Measurements from ENCODE around the gene SLC35C1. TPM values are rescaled to one million over a fixed set of nuclear protein-coding genes. Genes with fewer than 3 reads are reported as not detected.

The SLC35C1 gene
- total and polyA plus RNA-seq, 3 experiments from 2014 or later, result 17.7 to 22.4 (median 18.1) TPM

DNA sequence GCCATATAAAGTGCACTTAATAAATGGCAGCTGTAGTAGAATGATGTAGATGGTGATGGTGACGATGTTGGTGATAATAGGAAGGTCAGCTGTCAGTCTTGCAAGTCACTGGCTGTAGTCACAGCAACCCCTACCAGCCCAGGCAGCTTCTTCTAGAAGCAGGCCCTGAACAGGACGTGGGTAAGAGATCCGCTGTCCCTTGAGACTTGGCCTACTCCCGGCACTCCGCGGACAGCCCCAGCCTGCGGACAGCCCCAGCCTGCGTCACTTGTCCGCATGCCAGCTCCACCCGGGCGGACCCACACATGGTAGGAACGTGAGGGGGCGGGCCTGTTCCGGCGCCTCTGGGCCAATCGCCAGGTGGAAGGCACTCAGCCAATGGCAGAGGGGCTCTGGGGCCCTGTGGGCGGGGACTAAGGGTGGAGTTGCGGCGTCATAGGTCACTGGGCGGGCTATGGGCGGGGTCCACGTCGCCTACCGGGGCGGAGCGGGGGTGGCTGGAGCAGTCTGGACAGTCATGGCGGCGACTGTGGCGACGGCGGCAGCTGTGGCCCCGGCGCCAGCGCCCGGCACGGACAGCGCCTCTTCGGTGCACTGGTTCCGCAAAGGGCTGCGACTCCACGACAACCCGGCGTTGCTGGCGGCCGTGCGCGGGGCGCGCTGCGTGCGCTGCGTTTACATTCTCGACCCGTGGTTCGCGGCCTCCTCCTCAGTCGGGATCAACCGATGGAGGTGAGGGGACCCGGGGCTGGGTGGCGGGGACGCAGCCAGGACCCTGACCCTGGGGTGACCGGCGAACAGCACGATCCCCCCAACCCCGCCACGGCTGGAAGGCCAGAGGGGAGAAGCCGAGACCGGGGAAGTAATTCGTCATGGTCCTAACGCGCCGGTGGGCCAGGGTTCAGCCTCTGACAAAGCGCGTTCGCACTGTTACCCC, 42.3 kb downstream of the SLC35C1 start, which contains the start of gene CRY2:
CRY2 (plus strand) TSS at position 502 of the 937 bp plus-strand sequence; CDS start at position 518, 16 bp downstream.
- Mint-ChIP-seq H3K27ac (peak within 1 kb of the TSS; percentile 87 to 99 (median 97)), H3K9me3 (no peaks in the 10 kb centered on the region), H3K4me1 (peaks cover 39 to 69% (median 60%) of the 10 kb centered on the region in 3 donors), H3K4me3 (peak within 1 kb of the TSS; percentile 78 to 94 (median 88)), H3K36me3 (peaks cover 0 to 25% (median 2%) of the 10 kb centered on the region in 3 donors), H3K27me3 (no peaks in the 10 kb centered on the region)
- ChIA-PET POLR2A (interaction anchor here (0.8 to 1.8 kb wide), 4 partner anchors 42 to 75 kb away, joined by 4 to 15 read pairs (median 6); partner anchors contain the start of genes PEX16 and SLC35C1), CTCF (interaction anchor here (1.1 to 2.2 kb wide), 4 partner anchors 13 to 159 kb away, joined by 5 to 10 read pairs (median 6); no protein-coding TSS in a partner anchor)
- no peaks in the 10 kb centered on the region for H3K27me3 ChIP-seq (ENCODE audit: insufficient read depth, low read length, poor library complexity, severe bottlenecking)
- peak; percentile 97 to 99 (median 99) for DNase-seq
- H3K27ac ChIP-seq (ENCODE audit: low read depth, low read length), result peak within 1 kb of the TSS; percentile 97
- H3K4me3 ChIP-seq (ENCODE audit: low read length), result peak within 1 kb of the TSS; percentile 85
- no peaks in the 10 kb centered on the region for H3K36me3 ChIP-seq (ENCODE audit: insufficient read depth, low read length)
- H3K9me3 ChIP-seq (ENCODE audit: low read length), result no peaks in the 10 kb centered on the region
- peaks cover 42% of the 10 kb centered on the region for H3K4me1 ChIP-seq (ENCODE audit: insufficient read depth, low read length)

DNA sequence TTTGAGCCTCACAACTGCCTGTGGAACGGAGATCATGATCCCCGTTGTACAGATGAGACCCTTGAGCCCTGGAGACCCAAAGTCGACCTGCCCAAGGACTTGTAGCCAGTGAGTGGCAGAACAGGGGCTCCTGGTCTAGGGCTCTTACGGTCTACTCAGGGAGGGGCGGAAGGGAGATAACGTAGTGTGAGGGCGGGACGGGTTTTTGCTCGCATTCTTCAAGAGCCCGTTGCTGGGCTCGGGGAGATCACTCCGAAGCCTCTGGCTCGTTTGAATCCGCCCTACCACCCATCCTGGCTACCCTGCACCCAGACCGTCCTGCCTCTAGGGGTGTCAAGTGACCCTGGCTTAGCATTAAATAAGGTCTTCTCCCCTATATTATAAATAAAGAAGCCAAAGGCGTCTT, 43.0 kb downstream of the SLC35C1 start:
- Mint-ChIP-seq H3K4me3 (peak overlapping the region; percentile 78 to 94 (median 88)), H3K9me3 (no peaks in the 10 kb centered on the region), H3K27me3 (no peaks in the 10 kb centered on the region), H3K4me1 (peaks cover 43 to 75% (median 58%) of the 10 kb centered on the region in 3 donors), H3K36me3 (peaks cover 0 to 27% (median 2%) of the 10 kb centered on the region in 3 donors), H3K27ac (peak overlapping the region; percentile 75 to 99 (median 97))
- H3K4me1 ChIP-seq (ENCODE audit: insufficient read depth, low read length), result peaks cover 42% of the 10 kb centered on the region
- peak overlapping the region; percentile 97 for H3K27ac ChIP-seq (ENCODE audit: low read depth, low read length)
- no peaks in the 10 kb centered on the region for H3K36me3 ChIP-seq (ENCODE audit: insufficient read depth, low read length)
- ChIA-PET CTCF (interaction anchor here (0.6 kb wide), 1 partner anchor 1427 kb away, joined by 3 read pairs; no protein-coding TSS in a partner anchor), POLR2A (interaction anchor here (0.6 kb wide), 1 partner anchor 45 kb away, joined by 8 read pairs; no protein-coding TSS in a partner anchor)
- H3K4me3 ChIP-seq (ENCODE audit: low read length), result peak overlapping the region; percentile 85
- H3K27me3 ChIP-seq (ENCODE audit: insufficient read depth, low read length, poor library complexity, severe bottlenecking), result no peaks in the 10 kb centered on the region
- no peaks in the 10 kb centered on the region for H3K9me3 ChIP-seq (ENCODE audit: low read length)
- DNase-seq, result peak in 4 of 5 donors; percentile 18 to 71 (median 36)

DNA sequence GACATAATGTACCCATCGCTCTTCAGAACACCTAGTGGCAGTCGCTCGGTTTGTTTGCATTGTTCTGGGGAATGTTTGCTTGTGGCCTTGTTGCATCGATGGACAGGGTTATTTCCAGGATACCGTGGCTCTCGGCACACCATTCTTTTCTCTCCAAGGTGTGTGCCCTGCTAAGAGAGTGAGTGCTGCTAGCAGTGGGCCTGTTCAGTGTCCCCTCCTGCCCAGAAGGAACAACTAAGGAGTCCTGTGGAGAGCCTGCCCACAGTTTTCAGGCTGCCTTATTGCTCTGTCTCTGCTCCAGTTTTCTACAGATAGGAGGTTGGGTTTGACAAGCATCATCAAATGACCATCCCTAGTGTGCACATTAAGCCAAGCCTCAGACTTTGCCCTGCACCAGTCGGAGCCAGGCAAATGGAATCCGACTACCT, 43.7 kb downstream of the SLC35C1 start:
- Mint-ChIP-seq H3K36me3 (peaks cover 0 to 27% (median 2%) of the 10 kb centered on the region in 3 donors), H3K4me1 (peaks cover 38 to 75% (median 52%) of the 10 kb centered on the region in 3 donors), H3K9me3 (no peaks in the 10 kb centered on the region), H3K4me3 (peak overlapping the region; percentile 78 to 94 (median 88)), H3K27ac (peak overlapping the region; percentile 62 to 99 (median 86)), H3K27me3 (no peaks in the 10 kb centered on the region)
- CTCF ChIA-PET, result interaction anchor here (0.6 kb wide), 1 partner anchor 1426 kb away, joined by 3 read pairs; no protein-coding TSS in a partner anchor
- Histone ChIP-seq H3K4me1 (ENCODE audit: insufficient read depth, low read length) (peaks cover 38% of the 10 kb centered on the region), H3K27ac (ENCODE audit: low read depth, low read length) (no peak overlapping the region), H3K9me3 (ENCODE audit: low read length) (no peaks in the 10 kb centered on the region), H3K27me3 (ENCODE audit: insufficient read depth, low read length, poor library complexity, severe bottlenecking) (no peaks in the 10 kb centered on the region), H3K4me3 (ENCODE audit: low read length) (peak overlapping the region; percentile 85), H3K36me3 (ENCODE audit: insufficient read depth, low read length) (peaks cover 4% of the 10 kb centered on the region)
- DNase-seq, result no peak
- POLR2A ChIA-PET, result interaction anchor here (0.6 kb wide), 1 partner anchor 46 kb away, joined by 8 read pairs; no protein-coding TSS in a partner anchor

DNA sequence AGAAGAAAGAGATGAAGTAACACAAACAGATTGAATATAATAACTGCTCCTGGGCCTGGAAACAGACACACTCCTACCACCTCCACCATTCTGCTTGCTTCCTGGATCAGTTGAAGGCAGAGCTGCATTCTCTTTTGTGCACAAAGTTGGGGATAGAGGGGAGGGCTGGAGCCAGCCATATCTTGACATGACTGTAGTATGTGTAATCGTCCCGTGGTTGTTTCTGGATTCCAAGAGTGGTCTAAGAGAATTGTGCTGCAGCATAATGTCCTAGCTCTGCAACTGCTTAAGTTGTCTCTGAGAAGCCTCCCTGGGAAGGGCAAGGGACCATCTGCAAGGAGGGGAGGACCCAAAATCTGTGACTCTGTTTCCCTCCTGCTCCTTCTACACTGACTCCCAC, 45.5 kb downstream of the SLC35C1 start:
- Histone ChIP-seq H3K4me3 (ENCODE audit: low read length) (no peak overlapping the region), H3K9me3 (ENCODE audit: low read length) (no peaks in the 10 kb centered on the region), H3K27me3 (ENCODE audit: insufficient read depth, low read length, poor library complexity, severe bottlenecking) (no peaks in the 10 kb centered on the region), H3K4me1 (ENCODE audit: insufficient read depth, low read length) (peaks cover 37% of the 10 kb centered on the region), H3K27ac (ENCODE audit: low read depth, low read length) (no peak overlapping the region), H3K36me3 (ENCODE audit: insufficient read depth, low read length) (peaks cover 12% of the 10 kb centered on the region)
- Mint-ChIP-seq H3K9me3 (no peaks in the 10 kb centered on the region), H3K27me3 (no peaks in the 10 kb centered on the region), H3K36me3 (peaks cover 2 to 37% (median 2%) of the 10 kb centered on the region in 3 donors), H3K4me3 (peak overlapping the region in 4 of 7 donors; percentile 8 to 78 (median 16)), H3K27ac (peak overlapping the region in 2 of 8 donors; percentile 1 to 35), H3K4me1 (peaks cover 41 to 75% (median 52%) of the 10 kb centered on the region in 3 donors)
- ChIA-PET POLR2A (no interaction called here), CTCF (no interaction called here)
- DNase-seq, result no peak

DNA sequence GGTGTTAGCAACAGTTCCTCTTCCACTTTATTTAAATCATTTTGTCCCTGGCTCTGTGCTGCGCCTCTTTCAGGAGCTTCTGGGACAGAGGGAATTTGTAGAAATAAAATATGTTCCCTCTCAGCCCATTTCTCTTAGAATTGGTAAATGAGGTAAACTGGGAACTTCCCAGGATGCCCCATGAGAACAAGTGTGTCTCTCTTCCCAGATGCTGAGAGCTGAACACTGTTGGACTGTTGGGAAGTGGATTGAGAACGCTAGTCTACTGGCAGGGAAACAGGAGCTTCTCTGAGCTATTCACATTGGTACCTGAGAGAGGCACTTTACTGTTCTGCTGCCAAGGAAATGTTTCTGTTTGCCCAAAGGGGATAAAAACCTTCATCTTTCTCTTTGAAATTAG, 46.3 kb downstream of the SLC35C1 start:
- Histone ChIP-seq H3K27me3 (ENCODE audit: insufficient read depth, low read length, poor library complexity, severe bottlenecking) (no peaks in the 10 kb centered on the region), H3K4me1 (ENCODE audit: insufficient read depth, low read length) (peaks cover 36% of the 10 kb centered on the region), H3K27ac (ENCODE audit: low read depth, low read length) (no peak overlapping the region), H3K4me3 (ENCODE audit: low read length) (no peak overlapping the region), H3K36me3 (ENCODE audit: insufficient read depth, low read length) (peaks cover 19% of the 10 kb centered on the region), H3K9me3 (ENCODE audit: low read length) (no peaks in the 10 kb centered on the region)
- Mint-ChIP-seq H3K27ac (no peak overlapping the region), H3K4me1 (peaks cover 39 to 70% (median 46%) of the 10 kb centered on the region in 3 donors), H3K9me3 (no peaks in the 10 kb centered on the region), H3K27me3 (no peaks in the 10 kb centered on the region), H3K36me3 (peaks cover 2 to 45% (median 4%) of the 10 kb centered on the region in 3 donors), H3K4me3 (peak overlapping the region in 1 of 7 donors; percentile 50)
- CTCF ChIA-PET, result no interaction called here
- POLR2A ChIA-PET, result no interaction called here
- DNase-seq, result no peak

DNA sequence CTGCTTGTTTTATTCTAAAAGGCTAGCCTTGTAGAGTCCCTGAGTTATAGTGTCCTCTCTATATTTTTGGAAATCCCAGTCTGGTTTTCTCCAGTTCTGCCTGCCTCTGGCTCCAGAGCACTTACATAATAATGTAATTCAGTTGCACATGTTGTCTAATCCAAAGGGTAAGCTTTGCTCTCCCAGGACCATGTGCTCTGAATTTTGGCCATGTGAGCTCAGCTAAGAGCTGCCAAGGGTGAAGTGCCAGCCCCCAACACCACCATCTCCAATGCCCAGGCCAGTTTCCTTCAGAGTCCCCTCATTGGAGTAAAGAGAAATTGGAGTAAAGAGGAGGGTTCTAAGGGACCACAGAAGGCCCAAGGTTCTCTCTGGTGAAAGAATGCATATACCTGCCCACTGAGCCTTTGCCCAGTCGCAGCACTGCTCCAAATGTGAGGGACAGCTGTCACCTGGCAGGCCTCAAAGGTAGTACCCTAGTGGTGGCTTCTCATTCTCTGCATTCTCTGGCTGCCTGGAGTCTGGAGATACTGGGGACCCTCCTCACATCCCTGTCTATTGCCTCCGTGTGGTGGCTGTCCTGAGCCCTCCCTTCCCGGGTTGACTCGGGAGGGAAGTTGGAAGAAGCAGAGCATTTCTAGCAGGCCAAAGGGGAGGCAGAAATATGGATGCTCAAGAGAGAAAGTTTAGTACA, 47.2 kb downstream of the SLC35C1 start:
- Histone ChIP-seq H3K27ac (ENCODE audit: low read depth, low read length) (no peak overlapping the region), H3K36me3 (ENCODE audit: insufficient read depth, low read length) (peaks cover 25% of the 10 kb centered on the region), H3K4me1 (ENCODE audit: insufficient read depth, low read length) (peaks cover 29% of the 10 kb centered on the region), H3K4me3 (ENCODE audit: low read length) (no peak overlapping the region), H3K27me3 (ENCODE audit: insufficient read depth, low read length, poor library complexity, severe bottlenecking) (no peaks in the 10 kb centered on the region), H3K9me3 (ENCODE audit: low read length) (no peaks in the 10 kb centered on the region)
- ChIA-PET POLR2A (no interaction called here), CTCF (no interaction called here)
- no peak for DNase-seq
- Mint-ChIP-seq H3K9me3 (no peaks in the 10 kb centered on the region), H3K4me1 (peaks cover 32 to 65% (median 37%) of the 10 kb centered on the region in 3 donors), H3K27ac (peak overlapping the region in 2 of 8 donors; percentile 49 to 75), H3K4me3 (no peak overlapping the region), H3K27me3 (no peaks in the 10 kb centered on the region), H3K36me3 (peaks cover 2 to 49% (median 4%) of the 10 kb centered on the region in 3 donors)

DNA sequence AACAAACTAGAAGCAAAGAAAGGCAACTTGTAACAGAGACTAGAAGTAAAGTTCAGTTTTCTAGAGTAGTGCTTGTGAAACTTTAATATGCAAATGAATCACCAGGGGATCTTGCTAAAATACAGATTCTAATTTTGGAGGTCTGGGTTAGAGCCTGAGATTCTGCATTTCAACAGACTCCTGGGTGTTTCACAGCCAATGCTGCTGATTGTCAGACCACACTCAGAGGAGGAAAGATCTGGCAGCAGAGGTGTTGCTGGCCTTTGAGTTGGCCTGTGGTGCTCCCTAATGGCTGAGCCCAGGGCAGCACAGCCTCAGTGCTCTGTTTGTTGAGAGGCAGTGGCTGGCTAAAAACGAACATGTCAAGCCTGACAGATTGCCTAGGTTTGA, 47.8 kb downstream of the SLC35C1 start:
- Mint-ChIP-seq H3K9me3 (no peaks in the 10 kb centered on the region), H3K4me3 (no peak overlapping the region), H3K4me1 (peaks cover 32 to 67% (median 37%) of the 10 kb centered on the region in 3 donors), H3K27ac (peak overlapping the region in 1 of 8 donors; percentile 49), H3K27me3 (no peaks in the 10 kb centered on the region), H3K36me3 (peaks cover 4 to 54% (median 5%) of the 10 kb centered on the region in 3 donors)
- Histone ChIP-seq H3K4me1 (ENCODE audit: insufficient read depth, low read length) (peaks cover 29% of the 10 kb centered on the region), H3K27ac (ENCODE audit: low read depth, low read length) (no peak overlapping the region), H3K4me3 (ENCODE audit: low read length) (no peak overlapping the region), H3K27me3 (ENCODE audit: insufficient read depth, low read length, poor library complexity, severe bottlenecking) (no peaks in the 10 kb centered on the region), H3K9me3 (ENCODE audit: low read length) (no peaks in the 10 kb centered on the region), H3K36me3 (ENCODE audit: insufficient read depth, low read length) (peaks cover 29% of the 10 kb centered on the region)
- no peak for DNase-seq
- POLR2A ChIA-PET, result no interaction called here
- CTCF ChIA-PET, result interaction anchor here (1.5 kb wide), 1 partner anchor 9 kb away, joined by 5 read pairs; no protein-coding TSS in a partner anchor

Data from CD8-positive, alpha-beta memory T cell (primary cell).